Measurements from ENCODE around the gene NME8. TPM values are rescaled to one million over a fixed set of nuclear protein-coding genes. Genes with fewer than 3 reads are reported as not detected.
"Not testable (repeated sequence)": the region's sequence is repeated elsewhere in the genome, so short reads cannot be mapped to it uniquely, and the experiment has no call there.

Gene NME8
- total and polyA plus RNA-seq, 2 donors (not counting 3 experiments of a cell fraction or from before 2014, with no cell fraction given) = not detected

- Histone ChIP-seq H3K4me1 (ENCODE audit: control insufficient read depth, extremely low read depth, insufficient read depth, low read length) (no peaks in the 10 kb centered on the region), H3K27me3 (ENCODE audit: control insufficient read depth in 2 of 2, insufficient read depth in 2 of 2, low read length in 2 of 2) (no peaks in the 10 kb centered on the region), H3K4me2 (ENCODE audit: insufficient read depth, low read length) (no peak overlapping the region), H3K36me3 (ENCODE audit: control insufficient read depth in 2 of 2, extremely low read depth in 1 of 2, insufficient read depth in 2 of 2, low read length in 2 of 2) (no peaks in the 10 kb centered on the region), H3K9me1 (replicated peaks; ENCODE audit: control insufficient read depth, extremely low read depth, insufficient read depth, low read length) (no peaks in the 10 kb centered on the region), H3K27ac (ENCODE audit: insufficient read depth, low read depth, low read length) (no peak overlapping the region), H4K20me1 (replicated peaks; ENCODE audit: control insufficient read depth, extremely low read depth, insufficient read depth, low read length) (no peaks in the 10 kb centered on the region), H2AFZ (ENCODE audit: low read depth, low read length) (no peak overlapping the region), H3K9me3 (replicated peaks; ENCODE audit: control insufficient read depth, insufficient read depth, low read length) (no peaks in the 10 kb centered on the region), H3K9ac (replicated peaks; ENCODE audit: extremely low read depth, insufficient read depth, low read length) (no peak overlapping the region), H3K4me3 (replicated peaks in 1 of 3; ENCODE audit: insufficient read depth in 1 of 3, low read depth in 1 of 3, low read length in 3 of 3) (no peak overlapping the region), H3K79me2 (ENCODE audit: control insufficient read depth, insufficient read depth, low read length) (no peaks in the 10 kb centered on the region)
- intact Hi-C loops (cut with micrococcal nuclease) = no loop called here
- CTCF ChIA-PET = interaction anchor here (1.2 kb wide), 1 partner anchor 1318 kb away, joined by 3 read pairs; no protein-coding TSS in a partner anchor
- FAIRE-seq = no peak
- DNase-seq (ENCODE audit: low read depth, low spot score) = no peak
- TF ChIP-seq, protein P1, sequence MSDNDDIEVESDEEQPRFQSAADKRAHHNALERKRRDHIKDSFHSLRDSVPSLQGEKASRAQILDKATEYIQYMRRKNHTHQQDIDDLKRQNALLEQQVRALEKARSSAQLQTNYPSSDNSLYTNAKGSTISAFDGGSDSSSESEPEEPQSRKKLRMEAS (IDR thresholded peaks at IDR 0.05; ENCODE audit: insufficient read depth, insufficient read length) = no peak
- TF ChIP-seq MYC (IDR thresholded peaks at IDR 0.05; ENCODE audit: low read depth, low read length) = no peak
- no peak for TF ChIP-seq JUN (IDR thresholded peaks at IDR 0.05; ENCODE audit: borderline replicate concordance, insufficient read depth, insufficient read length, low read depth)
- TF ChIP-seq, protein P2, sequence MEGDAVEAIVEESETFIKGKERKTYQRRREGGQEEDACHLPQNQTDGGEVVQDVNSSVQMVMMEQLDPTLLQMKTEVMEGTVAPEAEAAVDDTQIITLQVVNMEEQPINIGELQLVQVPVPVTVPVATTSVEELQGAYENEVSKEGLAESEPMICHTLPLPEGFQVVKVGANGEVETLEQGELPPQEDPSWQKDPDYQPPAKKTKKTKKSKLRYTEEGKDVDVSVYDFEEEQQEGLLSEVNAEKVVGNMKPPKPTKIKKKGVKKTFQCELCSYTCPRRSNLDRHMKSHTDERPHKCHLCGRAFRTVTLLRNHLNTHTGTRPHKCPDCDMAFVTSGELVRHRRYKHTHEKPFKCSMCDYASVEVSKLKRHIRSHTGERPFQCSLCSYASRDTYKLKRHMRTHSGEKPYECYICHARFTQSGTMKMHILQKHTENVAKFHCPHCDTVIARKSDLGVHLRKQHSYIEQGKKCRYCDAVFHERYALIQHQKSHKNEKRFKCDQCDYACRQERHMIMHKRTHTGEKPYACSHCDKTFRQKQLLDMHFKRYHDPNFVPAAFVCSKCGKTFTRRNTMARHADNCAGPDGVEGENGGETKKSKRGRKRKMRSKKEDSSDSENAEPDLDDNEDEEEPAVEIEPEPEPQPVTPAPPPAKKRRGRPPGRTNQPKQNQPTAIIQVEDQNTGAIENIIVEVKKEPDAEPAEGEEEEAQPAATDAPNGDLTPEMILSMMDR (IDR thresholded peaks at IDR 0.05; ENCODE audit: extremely low read depth in 1 of 2, insufficient read depth in 1 of 2, low read depth in 1 of 2, low read length in 2 of 2) = no peak
- TF ChIP-seq POLR2A (IDR thresholded peaks at IDR 0.05; ENCODE audit: low read depth, low read length) = no peak
- TF ChIP-seq EZH2 (IDR thresholded peaks at IDR 0.05; ENCODE audit: borderline replicate concordance, low read depth, low read length, severe bottlenecking) = no peak
- no peak for TF ChIP-seq FOS (IDR thresholded peaks at IDR 0.05; ENCODE audit: borderline replicate concordance, insufficient read depth, low read length)
- no peak for TF ChIP-seq POLR2AphosphoS5 (IDR thresholded peaks at IDR 0.05; ENCODE audit: insufficient read depth, low read depth, low read length)
- TF ChIP-seq GATA2 (IDR thresholded peaks at IDR 0.05; ENCODE audit: insufficient read depth, insufficient read length, low read depth, low read length) = no peak
- dilution Hi-C loops (cut with MboI; ENCODE audit: extremely low pct_ligation_motif_present, low sequenced_read_pairs) = no loop called here
- POLR2A ChIA-PET = no interaction called here
- no TSS peak for BruUV-seq (replicated peaks)
Measured at GRCh38 chr7:37806152-37806551, 42.2 kb upstream of the NME8 start.

DNA sequence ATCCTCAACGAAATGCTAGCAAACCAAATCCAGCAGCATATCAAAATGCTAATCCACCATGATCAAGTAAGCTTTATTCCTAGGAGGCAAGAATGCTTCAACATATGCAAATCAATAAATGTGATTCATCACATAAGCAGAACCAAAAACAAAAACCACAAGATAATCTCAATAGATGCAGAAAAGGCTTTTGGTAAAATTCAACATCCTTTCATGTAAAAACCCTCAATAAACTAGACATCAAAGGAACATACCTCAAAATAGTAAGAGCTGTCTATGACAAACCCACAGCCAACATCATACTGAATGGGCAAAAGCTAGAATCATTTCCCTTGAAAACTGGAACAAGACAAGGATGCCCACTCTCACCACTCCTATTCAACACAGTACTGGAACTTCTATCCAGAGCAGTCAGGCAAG, 36.2 kb upstream of the NME8 start:
- H3K36me3 ChIP-seq (ENCODE audit: control insufficient read depth in 2 of 2, extremely low read depth in 1 of 2, insufficient read depth in 2 of 2, low read length in 2 of 2); intact Hi-C loops (cut with micrococcal nuclease); H3K27me3 ChIP-seq (ENCODE audit: control insufficient read depth in 2 of 2, insufficient read depth in 2 of 2, low read length in 2 of 2); BruUV-seq (replicated peaks); POLR2A ChIA-PET; CTCF ChIA-PET; H3K4me1 ChIP-seq (ENCODE audit: control insufficient read depth, extremely low read depth, insufficient read depth, low read length); H3K9me1 ChIP-seq (replicated peaks; ENCODE audit: control insufficient read depth, extremely low read depth, insufficient read depth, low read length); H3K27ac ChIP-seq (ENCODE audit: insufficient read depth, low read depth, low read length); dilution Hi-C loops (cut with MboI; ENCODE audit: extremely low pct_ligation_motif_present, low sequenced_read_pairs); H2AFZ ChIP-seq (ENCODE audit: low read depth, low read length); FAIRE-seq; H3K4me3 ChIP-seq (replicated peaks in 1 of 3; ENCODE audit: insufficient read depth in 1 of 3, low read depth in 1 of 3, low read length in 3 of 3); H3K4me2 ChIP-seq (ENCODE audit: insufficient read depth, low read length); H4K20me1 ChIP-seq (replicated peaks; ENCODE audit: control insufficient read depth, extremely low read depth, insufficient read depth, low read length); H3K9ac ChIP-seq (replicated peaks; ENCODE audit: extremely low read depth, insufficient read depth, low read length); H3K9me3 ChIP-seq (replicated peaks; ENCODE audit: control insufficient read depth, insufficient read depth, low read length); DNase-seq (ENCODE audit: low read depth, low spot score); H3K79me2 ChIP-seq (ENCODE audit: control insufficient read depth, insufficient read depth, low read length): not testable (repeated sequence)

Data from endothelial cell of umbilical vein (primary cell).